Karpas-422 (cell line): ENCODE data around the gene ASB18. TPM values are rescaled to one million over a fixed set of nuclear protein-coding genes. Genes with fewer than 3 reads are reported as not detected.

ENCODE experiments used
- DNase-seq: peaks from one replicate; pipeline ENCODE4 v3.0.0-alpha.2; 2015
- H2AFZ ChIP-seq: fragments of 200-600 bp; sonication (generic); 2 replicates; pipeline ENCODE4 v1.6.1; 2014; ENCODE audit warnings: antibody characterized with exemption, low read length, mixed read lengths
- H3K27ac ChIP-seq: fragments of 200-600 bp; sonication (generic); 2 replicates; pipeline ENCODE4 v1.5.1; 2014; ENCODE audit warnings: mild to moderate bottlenecking, low read length, moderate library complexity
- H3K27me3 ChIP-seq: fragments of 200-600 bp; sonication (generic); 2 replicates; pipeline ENCODE4 v1.6.1; 2014; ENCODE audit warnings: low read length, mixed read lengths
- H3K36me3 ChIP-seq: fragments of 200-600 bp; sonication (generic); 2 replicates; pipeline ENCODE4 v1.6.1; 2014; ENCODE audit warnings: low read length, mixed read lengths; ENCODE audit not compliant: insufficient read depth
- H3K4me1 ChIP-seq: fragments of 200-600 bp; sonication (generic); 2 replicates; pipeline ENCODE4 v1.6.1; 2014; ENCODE audit warnings: mild to moderate bottlenecking, low read length, mixed read lengths
- H3K4me2 ChIP-seq: fragments of 200-600 bp; sonication (generic); 2 replicates; pipeline ENCODE4 v1.6.1; 2014; ENCODE audit warnings: low read length, low read depth, mild to moderate bottlenecking; ENCODE audit not compliant: poor library complexity, severe bottlenecking
- H3K4me3 ChIP-seq: fragments of 200-600 bp; sonication (generic); 2 replicates; pipeline ENCODE4 v1.5.1; 2014; ENCODE audit warnings: mild to moderate bottlenecking, antibody characterized with exemption, low read length, mixed read lengths
- H3K79me2 ChIP-seq: fragments of 200-600 bp; sonication (generic); 2 replicates; pipeline ENCODE4 v1.6.1; 2014; ENCODE audit warnings: mild to moderate bottlenecking, low read length, mixed read lengths
- H3K9ac ChIP-seq: fragments of 200-600 bp; sonication (generic); 2 replicates; pipeline ENCODE4 v1.6.0; 2014; ENCODE audit warnings: low read length
- H3K9me2 ChIP-seq: fragments of 200-600 bp; sonication (generic), shearing (Covaris generic); replicated peaks from 2 replicates; pipeline ENCODE4 v1.6.0; 2014; ENCODE audit warnings: mild to moderate bottlenecking, low read length, moderate library complexity; ENCODE audit not compliant: insufficient read depth
- H3K9me3 ChIP-seq: fragments of 300-700, 200-600 bp; sonication (generic); 2 replicates; pipeline ENCODE4 v1.6.1; 2014; ENCODE audit warnings: low read length, mixed read lengths
- H4K20me1 ChIP-seq: fragments of 200-600 bp; sonication (generic); 2 replicates; pipeline ENCODE4 v1.6.1; 2014; ENCODE audit warnings: mild to moderate bottlenecking, antibody characterized with exemption, low read length, low read depth; ENCODE audit not compliant: insufficient read depth
- total RNA-seq: library from RNA; depleted of rRNA; stranded (reverse); fragments of >200 nt; shearing (Covaris generic); gene quantifications from 2 replicates; pipeline ENCODE4 v1.2.3, GENCODE V29; 2014; ENCODE audit warnings: low replicate concordance

The ASB18 gene
- total RNA-seq, 1 experiment from 2014 or later, result not detected

DNA sequence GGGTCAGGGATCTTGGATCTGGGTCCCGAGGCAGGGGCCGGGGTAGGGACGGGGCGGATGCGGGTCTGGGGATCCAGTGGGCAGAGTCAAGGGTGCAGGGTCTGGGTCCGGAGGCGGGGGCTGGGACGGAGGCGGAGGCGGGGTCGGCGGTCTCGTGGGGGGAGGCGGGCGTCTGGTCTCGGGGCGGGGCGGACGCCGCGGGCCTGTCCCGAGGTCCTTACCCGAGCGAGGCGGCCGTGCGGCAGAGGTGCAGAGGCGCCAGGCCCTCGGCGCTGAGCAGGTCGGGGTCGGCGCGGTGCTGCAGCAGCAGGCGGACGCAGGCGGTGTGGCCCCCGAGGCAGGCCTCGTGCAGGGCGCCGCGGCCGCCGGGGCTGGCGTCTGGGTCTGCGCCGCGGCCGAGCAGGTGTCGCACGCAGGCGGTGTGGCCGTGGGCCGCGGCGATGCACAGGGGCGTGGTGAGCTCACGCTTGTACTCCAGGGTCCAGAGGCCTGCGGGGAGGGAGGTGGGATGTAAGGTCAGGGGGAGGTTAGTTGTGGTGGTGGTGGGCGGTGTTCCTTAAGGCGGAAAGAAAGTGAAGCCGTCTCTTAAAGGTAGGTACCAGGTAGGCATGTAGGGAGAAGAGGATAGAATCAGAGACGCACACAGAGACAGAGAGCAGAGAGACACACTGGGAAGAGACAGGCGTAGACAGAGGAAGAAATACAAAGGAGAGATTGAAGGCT, 26.6 kb downstream of the ASB18 start:
- H3K9me2 ChIP-seq, result no peaks in the 10 kb centered on the region
- no peaks in the 10 kb centered on the region for H3K36me3 ChIP-seq
- H3K27me3 ChIP-seq, result no peaks in the 10 kb centered on the region
- H3K4me1 ChIP-seq, result no peaks in the 10 kb centered on the region
- H3K9ac ChIP-seq, result no peak overlapping the region
- H3K4me2 ChIP-seq, result no peak overlapping the region
- H2AFZ ChIP-seq, result no peak overlapping the region
- no peaks in the 10 kb centered on the region for H3K9me3 ChIP-seq
- DNase-seq, result no peak
- H3K4me3 ChIP-seq, result no peak overlapping the region
- H3K27ac ChIP-seq, result no peak overlapping the region
- no peaks in the 10 kb centered on the region for H4K20me1 ChIP-seq
- no peaks in the 10 kb centered on the region for H3K79me2 ChIP-seq

GRCh38 chr2:236236559-236237452, 27.4 kb downstream of the ASB18 start:
- H3K79me2 ChIP-seq, result no peaks in the 10 kb centered on the region
- H2AFZ ChIP-seq, result no peak overlapping the region
- H3K9me3 ChIP-seq, result no peaks in the 10 kb centered on the region
- H4K20me1 ChIP-seq, result no peaks in the 10 kb centered on the region
- no peak overlapping the region for H3K27ac ChIP-seq
- no peaks in the 10 kb centered on the region for H3K36me3 ChIP-seq
- H3K27me3 ChIP-seq, result no peaks in the 10 kb centered on the region
- no peaks in the 10 kb centered on the region for H3K4me1 ChIP-seq
- H3K9me2 ChIP-seq, result no peaks in the 10 kb centered on the region
- H3K9ac ChIP-seq, result no peak overlapping the region
- no peak for DNase-seq
- no peak overlapping the region for H3K4me3 ChIP-seq
- no peak overlapping the region for H3K4me2 ChIP-seq

DNA sequence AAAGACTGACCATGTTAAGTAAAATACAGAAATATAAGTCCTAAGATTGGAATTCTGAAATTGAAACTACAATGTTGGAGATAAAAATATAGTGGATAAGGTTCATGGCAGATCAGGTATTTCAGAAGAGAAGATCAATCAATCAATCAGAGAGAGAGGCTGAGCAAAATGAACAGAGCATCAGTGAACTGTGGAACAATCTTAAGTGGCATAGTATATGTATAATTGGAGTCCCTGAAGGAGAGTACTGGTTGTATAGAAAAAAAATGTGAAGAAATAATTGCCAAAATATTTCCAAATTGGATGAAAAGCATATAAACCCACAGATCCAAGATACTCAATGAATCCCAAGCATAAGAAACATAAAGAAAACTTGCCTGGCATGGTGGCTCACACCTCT, 35.0 kb downstream of the ASB18 start:
- Histone ChIP-seq H3K79me2 (no peaks in the 10 kb centered on the region), H3K9me2 (no peaks in the 10 kb centered on the region), H3K4me1 (no peaks in the 10 kb centered on the region), H3K36me3 (no peaks in the 10 kb centered on the region), H3K27me3 (no peaks in the 10 kb centered on the region), H3K4me2 (no peak overlapping the region), H2AFZ (no peak overlapping the region), H3K27ac (no peak overlapping the region), H3K9ac (no peak overlapping the region), H4K20me1 (no peaks in the 10 kb centered on the region), H3K4me3 (no peak overlapping the region), H3K9me3 (no peaks in the 10 kb centered on the region)
- DNase-seq, result no peak

- no peaks in the 10 kb centered on the region for H3K9me3 ChIP-seq
- DNase-seq, result no peak
- no peaks in the 10 kb centered on the region for H3K36me3 ChIP-seq
- H3K27ac ChIP-seq, result no peak overlapping the region
- H3K4me2 ChIP-seq, result no peak overlapping the region
- H3K4me3 ChIP-seq, result no peak overlapping the region
- H4K20me1 ChIP-seq, result no peaks in the 10 kb centered on the region
- no peaks in the 10 kb centered on the region for H3K9me2 ChIP-seq
- no peak overlapping the region for H2AFZ ChIP-seq
- H3K27me3 ChIP-seq, result no peaks in the 10 kb centered on the region
- no peaks in the 10 kb centered on the region for H3K79me2 ChIP-seq
- H3K9ac ChIP-seq, result no peak overlapping the region
- no peaks in the 10 kb centered on the region for H3K4me1 ChIP-seq
Observed at GRCh38 chr2:236223675-236224074, 40.5 kb downstream of the ASB18 start.

DNA sequence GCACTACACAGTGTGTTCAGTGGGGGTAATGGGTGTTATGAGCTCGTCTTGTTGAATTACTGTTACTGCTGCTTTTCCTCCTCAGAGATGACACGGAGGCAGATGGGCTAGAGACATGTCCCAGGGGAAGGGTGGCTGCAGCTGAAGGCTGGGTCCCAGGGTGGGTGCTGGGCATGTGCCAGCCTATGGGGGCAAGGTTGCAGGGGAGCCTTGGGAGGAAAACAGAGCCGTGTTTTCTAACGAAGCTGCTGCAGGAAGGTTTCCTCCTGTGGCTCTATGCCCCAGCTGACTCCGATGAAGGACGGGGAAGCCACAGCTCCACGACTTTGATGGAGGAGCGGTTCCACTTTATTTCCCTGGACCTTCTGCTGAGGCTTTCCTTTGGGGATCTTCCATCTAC, 42.4 kb downstream of the ASB18 start:
- H3K9ac ChIP-seq, result no peak overlapping the region
- no peaks in the 10 kb centered on the region for H3K27me3 ChIP-seq
- H3K9me3 ChIP-seq, result no peaks in the 10 kb centered on the region
- H3K27ac ChIP-seq, result no peak overlapping the region
- no peak overlapping the region for H2AFZ ChIP-seq
- DNase-seq, result no peak
- H4K20me1 ChIP-seq, result no peaks in the 10 kb centered on the region
- no peaks in the 10 kb centered on the region for H3K79me2 ChIP-seq
- H3K4me3 ChIP-seq, result no peak overlapping the region
- no peaks in the 10 kb centered on the region for H3K9me2 ChIP-seq
- no peaks in the 10 kb centered on the region for H3K4me1 ChIP-seq
- no peaks in the 10 kb centered on the region for H3K36me3 ChIP-seq
- H3K4me2 ChIP-seq, result no peak overlapping the region

- Histone ChIP-seq H3K4me2 (no peak overlapping the region), H3K9ac (no peak overlapping the region), H4K20me1 (no peaks in the 10 kb centered on the region), H3K9me2 (no peaks in the 10 kb centered on the region), H3K4me1 (no peaks in the 10 kb centered on the region), H3K36me3 (no peaks in the 10 kb centered on the region), H3K27me3 (no peaks in the 10 kb centered on the region), H3K27ac (no peak overlapping the region), H2AFZ (no peak overlapping the region), H3K9me3 (no peaks in the 10 kb centered on the region), H3K79me2 (no peaks in the 10 kb centered on the region), H3K4me3 (no peak overlapping the region)
- no peak for DNase-seq
Observed at GRCh38 chr2:236219411-236219810, 44.8 kb downstream of the ASB18 start.

GRCh38 chr2:236217926-236218325, 46.3 kb downstream of the ASB18 start:
- H3K4me1 ChIP-seq, result no peaks in the 10 kb centered on the region
- no peaks in the 10 kb centered on the region for H3K9me2 ChIP-seq
- no peak for DNase-seq
- H3K79me2 ChIP-seq, result no peaks in the 10 kb centered on the region
- no peaks in the 10 kb centered on the region for H4K20me1 ChIP-seq
- H3K4me2 ChIP-seq, result no peak overlapping the region
- no peak overlapping the region for H2AFZ ChIP-seq
- no peaks in the 10 kb centered on the region for H3K9me3 ChIP-seq
- H3K9ac ChIP-seq, result no peak overlapping the region
- no peaks in the 10 kb centered on the region for H3K36me3 ChIP-seq
- H3K27me3 ChIP-seq, result no peaks in the 10 kb centered on the region
- H3K4me3 ChIP-seq, result no peak overlapping the region
- no peak overlapping the region for H3K27ac ChIP-seq

- no peak overlapping the region for H3K9ac ChIP-seq
- no peaks in the 10 kb centered on the region for H4K20me1 ChIP-seq
- no peak for DNase-seq
- H3K9me2 ChIP-seq, result no peaks in the 10 kb centered on the region
- no peak overlapping the region for H3K27ac ChIP-seq
- H2AFZ ChIP-seq, result no peak overlapping the region
- H3K4me1 ChIP-seq, result no peaks in the 10 kb centered on the region
- H3K4me2 ChIP-seq, result no peak overlapping the region
- H3K9me3 ChIP-seq, result no peaks in the 10 kb centered on the region
- H3K36me3 ChIP-seq, result no peaks in the 10 kb centered on the region
- no peak overlapping the region for H3K4me3 ChIP-seq
- no peaks in the 10 kb centered on the region for H3K27me3 ChIP-seq
- H3K79me2 ChIP-seq, result no peaks in the 10 kb centered on the region
Observed at GRCh38 chr2:236216711-236217110, 47.5 kb downstream of the ASB18 start.
